Gastroesophageal sphincter (tissue), 4 donors: ENCODE measurements around the gene LRRC4B. TPM values are rescaled to one million over a fixed set of nuclear protein-coding genes. Genes with fewer than 3 reads are reported as not detected.

ENCODE experiments used
- ATAC-seq: fragments of 150-250 bp; one replicate; pipeline ENCODE4 v1.9.1; 2016; ENCODE audit warnings: mild to moderate bottlenecking, moderate library complexity
- H3K27ac ChIP-seq, 4 donors: fragments of 200-600 bp; sonication (generic) in 3 of 4; 1 replicate in 3 of 4; 2 replicates in 1 of 4; pipeline ENCODE4 v1.5.1; 2016 to 2019
- H3K27me3 ChIP-seq: fragments of 200-600 bp; sonication (generic); one replicate; pipeline ENCODE4 v1.5.1; 2019
- H3K36me3 ChIP-seq, 2 donors: fragments of 200-600 bp; sonication (generic); one replicate each; pipeline ENCODE4 v1.5.1; 2019; ENCODE audit warnings: control low read depth in 1 of 2
- H3K4me1 ChIP-seq, 3 donors: fragments of 200-600 bp; sonication (generic); 1 replicate in 2 of 3; 2 replicates in 1 of 3; pipeline ENCODE4 v1.5.1; 2016 to 2019; ENCODE audit warnings: control low read depth in 2 of 3
- H3K4me3 ChIP-seq, 2 donors: fragments of 200-600 bp; sonication (generic); one replicate each; pipeline ENCODE4 v1.5.1; 2019; ENCODE audit warnings: mild to moderate bottlenecking in 1 of 2, moderate library complexity in 1 of 2
- H3K9me3 ChIP-seq, 3 donors: fragments of 200-600 bp; sonication (generic); one replicate each; pipeline ENCODE4 v1.5.1; 2017 to 2019; ENCODE audit warnings: control low read depth in 2 of 3
- EP300 ChIP-seq: sonication (generic); formaldehyde crosslinking; IDR thresholded peaks from one replicate; pipeline ENCODE4 v1.6.1; 2017; ENCODE audit warnings: antibody characterized with exemption, mild to moderate bottlenecking
- POLR2A ChIP-seq, 2 donors: fragments of 450-650 bp; IDR thresholded peaks; one replicate each; pipeline ENCODE4 v1.6.1; 2017; ENCODE audit warnings: antibody characterized with exemption in 2 of 2, mild to moderate bottlenecking in 2 of 2, moderate library complexity in 1 of 2
- POLR2AphosphoS5 ChIP-seq: sonication (generic); formaldehyde crosslinking; IDR thresholded peaks from one replicate; pipeline ENCODE4 v1.6.1; 2017; ENCODE audit warnings: antibody characterized with exemption
- WGBS, 2 donors: methylation state at CpG; one replicate each; pipeline ENCODE4 v1.1.5; 2018; ENCODE audit warnings: low coverage in 1 of 2; 5-methylcytosine and 5-hydroxymethylcytosine counted together
- total RNA-seq, 4 donors: library from RNA; depleted of rRNA; stranded (reverse); fragments of >200 nt; gene quantifications; one replicate each; pipeline ENCODE4 v1.1.0, GENCODE V29; 2016
- TF ChIP-seq, protein P1 (sequence below), 4 experiments: fragments of 200-600 bp in 2 of 4; fragments of 450-650 bp in 2 of 4; sonication (generic) in 1 of 4; IDR thresholded peaks; one replicate each; pipeline ENCODE4 v1.5.1; 2017 to 2019; ENCODE audit warnings: antibody characterized with exemption in 4 of 4, mild to moderate bottlenecking in 2 of 4, moderate library complexity in 2 of 4

The LRRC4B gene
- total RNA-seq, 4 donors from 2014 or later = 5.0 to 9.3 (median 7.6) TPM

GRCh38 chr19:50511069-50511822 is 57.0 kb downstream of the LRRC4B start, which contains the start of gene JOSD2:
Gene JOSD2 (minus strand): TSS chr19:50511191. CDS start chr19:50510431, 760 bp downstream.
- ATAC-seq = peak; percentile 97
- H3K27me3 ChIP-seq = peaks cover 16% of the 10 kb centered on the region
- WGBS, 2 donors = 4 to 7% methylated on average over 5 to 11 of the region's 69 CpGs
- H3K4me3 ChIP-seq = peak within 1 kb of the TSS; percentile 69 to 74
- H3K36me3 ChIP-seq = peaks cover 0 to 5% of the 10 kb centered on the region in 2 donors
- TF ChIP-seq POLR2A (IDR thresholded peaks at IDR 0.05) = peak; percentile 51 to 59
- TF ChIP-seq, protein P1, sequence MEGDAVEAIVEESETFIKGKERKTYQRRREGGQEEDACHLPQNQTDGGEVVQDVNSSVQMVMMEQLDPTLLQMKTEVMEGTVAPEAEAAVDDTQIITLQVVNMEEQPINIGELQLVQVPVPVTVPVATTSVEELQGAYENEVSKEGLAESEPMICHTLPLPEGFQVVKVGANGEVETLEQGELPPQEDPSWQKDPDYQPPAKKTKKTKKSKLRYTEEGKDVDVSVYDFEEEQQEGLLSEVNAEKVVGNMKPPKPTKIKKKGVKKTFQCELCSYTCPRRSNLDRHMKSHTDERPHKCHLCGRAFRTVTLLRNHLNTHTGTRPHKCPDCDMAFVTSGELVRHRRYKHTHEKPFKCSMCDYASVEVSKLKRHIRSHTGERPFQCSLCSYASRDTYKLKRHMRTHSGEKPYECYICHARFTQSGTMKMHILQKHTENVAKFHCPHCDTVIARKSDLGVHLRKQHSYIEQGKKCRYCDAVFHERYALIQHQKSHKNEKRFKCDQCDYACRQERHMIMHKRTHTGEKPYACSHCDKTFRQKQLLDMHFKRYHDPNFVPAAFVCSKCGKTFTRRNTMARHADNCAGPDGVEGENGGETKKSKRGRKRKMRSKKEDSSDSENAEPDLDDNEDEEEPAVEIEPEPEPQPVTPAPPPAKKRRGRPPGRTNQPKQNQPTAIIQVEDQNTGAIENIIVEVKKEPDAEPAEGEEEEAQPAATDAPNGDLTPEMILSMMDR (IDR thresholded peaks at IDR 0.05) = peak in 1 of 4 experiments; percentile 17
- TF ChIP-seq EP300 = no peak
- TF ChIP-seq POLR2AphosphoS5 = peak; percentile 54
- H3K27ac ChIP-seq = peak within 1 kb of the TSS; percentile 21 to 83 (median 80)
- H3K9me3 ChIP-seq = no peaks in the 10 kb centered on the region
- peaks cover 3 to 26% (median 6%) of the 10 kb centered on the region in 3 donors for H3K4me1 ChIP-seq

DNA sequence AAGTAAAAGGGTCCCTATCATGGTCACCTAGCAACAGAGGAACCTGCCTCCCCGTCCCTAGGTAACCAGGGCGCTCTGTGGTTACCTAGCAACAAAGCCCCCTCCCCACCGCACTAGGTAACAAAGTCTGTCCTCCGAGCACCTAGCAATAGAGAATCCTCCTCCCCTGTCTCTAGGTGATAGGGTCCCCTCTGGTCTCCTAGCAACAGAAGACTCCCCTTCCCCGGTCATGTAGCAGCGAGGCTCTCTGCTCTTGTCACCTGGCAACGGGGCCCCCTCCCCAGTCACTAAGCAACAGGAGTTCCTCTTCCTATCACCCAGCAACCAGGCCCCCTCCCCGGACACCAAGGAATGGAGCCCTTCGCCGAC is 57.6 kb downstream of the LRRC4B start:
- Histone ChIP-seq H3K4me3 (peak overlapping the region; percentile 69 to 74), H3K27ac (peak overlapping the region; percentile 21 to 83 (median 80)), H3K36me3 (peaks cover 0 to 11% of the 10 kb centered on the region in 2 donors), H3K27me3 (peaks cover 12% of the 10 kb centered on the region), H3K4me1 (peaks cover 3 to 26% (median 6%) of the 10 kb centered on the region in 3 donors), H3K9me3 (no peaks in the 10 kb centered on the region)
- ATAC-seq = no peak
- TF ChIP-seq, protein P1 (IDR thresholded peaks at IDR 0.05) = no peak
- TF ChIP-seq POLR2A (IDR thresholded peaks at IDR 0.05) = no peak
- TF ChIP-seq EP300 = no peak
- TF ChIP-seq POLR2AphosphoS5 = no peak
- WGBS, 2 donors = 5% methylated on average over 8 of the region's 10 CpGs; no CpG with 5 or more reads in 1 of the 2 donors

DNA sequence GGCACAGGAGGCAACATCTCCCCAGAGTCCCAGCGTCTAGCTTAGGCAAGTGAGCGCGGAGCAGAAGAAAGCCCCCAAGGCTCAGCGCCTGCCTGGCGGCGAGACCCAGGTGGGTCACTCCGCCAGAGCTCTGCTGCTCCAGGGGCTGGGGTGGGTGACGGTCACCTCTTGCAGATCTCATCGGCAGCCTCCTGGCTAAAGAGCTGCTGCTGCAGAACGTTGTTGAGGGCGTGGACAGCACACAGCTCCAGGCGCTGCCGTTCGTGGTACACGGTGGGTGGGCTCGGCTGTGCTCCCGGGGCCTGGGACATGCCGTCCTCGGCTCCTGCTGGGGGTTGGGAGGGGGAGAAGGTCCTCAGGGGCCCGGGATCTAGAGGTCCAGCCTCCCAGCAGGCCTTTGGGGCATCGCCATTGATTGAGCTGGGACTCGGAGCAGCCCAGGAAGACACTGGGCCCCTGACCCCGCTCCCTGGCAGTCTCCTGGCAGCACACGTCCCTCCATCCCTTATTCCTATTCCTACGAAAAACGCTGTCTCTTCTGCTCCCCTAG is 58.0 kb downstream of the LRRC4B start:
- H3K27me3 ChIP-seq = peaks cover 7% of the 10 kb centered on the region
- peak overlapping the region in 3 of 4 donors; percentile 80 to 83 (median 81) for H3K27ac ChIP-seq
- TF ChIP-seq, protein P1 (IDR thresholded peaks at IDR 0.05) = no peak
- no peak for TF ChIP-seq EP300
- TF ChIP-seq POLR2A (IDR thresholded peaks at IDR 0.05) = no peak
- TF ChIP-seq POLR2AphosphoS5 = no peak
- peaks cover 0 to 16% of the 10 kb centered on the region in 2 donors for H3K36me3 ChIP-seq
- H3K4me1 ChIP-seq = peaks cover 3 to 26% (median 6%) of the 10 kb centered on the region in 3 donors
- H3K4me3 ChIP-seq = peak overlapping the region; percentile 69 to 74
- WGBS, 2 donors = 6 to 37% methylated on average over 5 to 6 of the region's 26 CpGs
- no peaks in the 10 kb centered on the region for H3K9me3 ChIP-seq
- no peak for ATAC-seq

- Histone ChIP-seq H3K27me3 (no peaks in the 10 kb centered on the region), H3K36me3 (peaks cover 0 to 16% of the 10 kb centered on the region in 2 donors), H3K9me3 (no peaks in the 10 kb centered on the region), H3K4me1 (peaks cover 3 to 26% (median 6%) of the 10 kb centered on the region in 3 donors), H3K27ac (no peak overlapping the region), H3K4me3 (no peak overlapping the region)
- no peak for ATAC-seq
- WGBS, 2 donors = 80% methylated on average over 10 of the region's 11 CpGs; no CpG with 5 or more reads in 1 of the 2 donors
- TF ChIP-seq POLR2A (IDR thresholded peaks at IDR 0.05) (no peak), POLR2AphosphoS5 (no peak), EP300 (no peak)
- TF ChIP-seq, protein P1 (IDR thresholded peaks at IDR 0.05) = no peak
Observed at GRCh38 chr19:50509366-50509765, 58.9 kb downstream of the LRRC4B start.
